ENCODE data around the gene PRPSAP1. TPM values are rescaled to one million over a fixed set of nuclear protein-coding genes. Genes with fewer than 3 reads are reported as not detected.
"Not testable (repeated sequence)": the region's sequence is repeated elsewhere in the genome, so short reads cannot be mapped to it uniquely, and the experiment has no call there.

Gene PRPSAP1
- total RNA-seq, 1 experiment from 2014 or later, result 25.9 TPM

DNA sequence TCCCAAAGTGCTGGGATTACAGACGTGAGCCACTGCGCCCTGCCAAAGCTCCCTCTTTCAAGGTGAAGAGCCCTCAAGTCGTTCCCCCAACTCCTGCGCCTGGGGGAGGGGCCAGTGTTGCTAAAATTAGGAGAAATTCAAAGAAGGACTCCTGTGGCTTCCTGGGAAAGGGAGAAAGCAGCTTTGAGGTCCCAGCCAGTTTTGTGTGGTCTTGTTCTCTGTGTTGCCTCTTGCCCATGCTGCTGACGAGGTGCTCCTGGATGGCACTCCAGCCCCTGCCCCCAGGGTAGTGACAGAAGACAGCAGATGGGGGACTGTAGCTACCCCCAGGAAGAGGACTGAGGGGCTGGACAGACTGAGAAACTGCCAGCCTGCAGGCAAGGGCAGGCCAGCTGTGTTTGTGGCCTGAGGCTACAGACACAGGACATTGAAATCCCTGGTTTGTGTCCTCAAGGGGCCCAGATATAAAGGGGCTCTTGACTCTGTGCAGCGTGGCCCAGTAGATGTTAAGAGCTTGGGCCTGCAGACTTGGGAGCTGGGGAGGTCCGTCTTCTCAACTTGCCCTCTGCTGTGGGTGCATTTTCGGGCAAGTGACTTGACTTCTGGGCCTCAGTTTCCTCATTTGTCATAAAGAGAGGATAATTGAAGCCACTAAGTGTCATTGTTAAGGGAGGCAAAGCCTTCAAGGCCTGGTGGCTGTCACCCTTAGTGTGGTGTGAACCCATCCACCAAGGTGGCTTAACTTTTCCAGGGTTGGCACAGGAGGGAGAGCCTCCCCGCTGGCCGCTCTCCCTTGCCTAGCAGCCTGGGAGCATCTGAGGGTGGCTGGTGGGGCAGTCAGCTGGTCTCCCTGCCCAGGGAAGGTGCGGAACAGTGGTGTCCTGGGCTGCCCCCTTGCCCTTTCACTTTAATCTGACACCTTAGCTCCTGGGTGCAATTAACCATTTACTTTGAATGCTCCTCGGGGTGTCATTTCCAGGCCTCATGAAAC, 84.4 kb downstream of the PRPSAP1 start:
- ChIA-PET POLR2A (interaction anchor here (0.6 to 1.4 kb wide), 2 partner anchors 64 to 167 kb away, joined by 3 to 4 read pairs; no protein-coding TSS in a partner anchor), CTCF (interaction anchor here (0.6 to 6.0 kb wide), 5 partner anchors 10 to 148 kb away, joined by 3 to 51 read pairs (median 3); no protein-coding TSS in a partner anchor)
- BruUV-seq (replicated peaks), result no TSS peak

DNA sequence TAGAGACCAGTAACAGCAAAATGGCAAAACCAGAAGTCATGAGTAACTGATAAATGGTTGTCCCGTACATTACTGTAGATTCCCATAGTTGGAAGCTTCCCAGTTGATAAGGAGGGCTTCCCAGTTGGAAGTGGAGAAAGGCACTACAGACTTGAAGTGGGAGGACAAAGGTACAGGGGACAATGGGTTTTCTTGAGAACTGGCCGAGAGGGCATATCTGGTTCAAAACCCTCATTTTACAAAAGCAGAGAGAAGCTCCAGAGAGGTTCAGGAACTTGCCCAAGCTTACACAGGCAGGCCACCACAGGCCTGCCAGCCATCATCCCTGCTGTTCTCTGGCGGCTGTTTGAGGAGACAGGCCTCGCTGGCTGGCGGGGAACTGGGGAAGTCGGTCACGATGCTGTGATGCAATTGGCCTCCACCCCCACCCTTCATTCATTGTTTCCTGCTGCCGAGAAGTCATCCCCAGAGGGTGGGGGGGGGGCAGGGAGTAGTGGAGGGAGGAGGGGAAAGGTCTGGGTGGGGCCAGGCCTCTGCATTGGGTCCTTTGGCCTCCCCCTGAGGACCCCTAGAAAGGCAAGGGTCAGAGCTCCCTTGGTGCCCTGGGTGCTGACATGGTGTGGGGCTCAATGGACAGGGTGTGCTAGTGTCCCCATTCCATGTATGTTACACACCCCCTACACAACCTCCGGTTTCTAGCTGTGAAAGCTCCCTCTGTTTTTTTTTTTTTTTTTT, 85.5 kb downstream of the PRPSAP1 start:
- DNase-seq (ENCODE audit: unreplicated experiment), result peak; percentile 88
- Mint-ChIP-seq H3K27ac (ENCODE audit: low read depth, unreplicated experiment) (peak overlapping the region; percentile 90), H3K36me3 (ENCODE audit: insufficient read depth, unreplicated experiment) (peaks cover 43% of the 10 kb centered on the region), H3K4me3 (ENCODE audit: unreplicated experiment) (peak overlapping the region; percentile 58), H3K9me3 (ENCODE audit: unreplicated experiment) (no peaks in the 10 kb centered on the region), H3K4me1 (ENCODE audit: insufficient read depth, unreplicated experiment) (peaks cover 7% of the 10 kb centered on the region), H3K27me3 (ENCODE audit: insufficient read depth, unreplicated experiment) (no peaks in the 10 kb centered on the region)
- intact Hi-C loops (cut with micrococcal nuclease), result loop anchor here (2.0 kb wide), 1 partner anchor 19 kb away; no protein-coding TSS in a partner anchor
- ChIA-PET POLR2A (interaction anchor here (0.6 to 4.2 kb wide), 8 partner anchors 63 to 539 kb away, joined by 3 to 21 read pairs (median 4); partner anchors contain the start of genes EVPL, EXOC7 and PRPSAP1), CTCF (interaction anchor here (0.6 to 6.0 kb wide), 7 partner anchors 11 to 262 kb away, joined by 3 to 51 read pairs (median 3); no protein-coding TSS in a partner anchor)
- TSS peak; percentile 89 for BruUV-seq (replicated peaks)
- TF ChIP-seq, protein P1, sequence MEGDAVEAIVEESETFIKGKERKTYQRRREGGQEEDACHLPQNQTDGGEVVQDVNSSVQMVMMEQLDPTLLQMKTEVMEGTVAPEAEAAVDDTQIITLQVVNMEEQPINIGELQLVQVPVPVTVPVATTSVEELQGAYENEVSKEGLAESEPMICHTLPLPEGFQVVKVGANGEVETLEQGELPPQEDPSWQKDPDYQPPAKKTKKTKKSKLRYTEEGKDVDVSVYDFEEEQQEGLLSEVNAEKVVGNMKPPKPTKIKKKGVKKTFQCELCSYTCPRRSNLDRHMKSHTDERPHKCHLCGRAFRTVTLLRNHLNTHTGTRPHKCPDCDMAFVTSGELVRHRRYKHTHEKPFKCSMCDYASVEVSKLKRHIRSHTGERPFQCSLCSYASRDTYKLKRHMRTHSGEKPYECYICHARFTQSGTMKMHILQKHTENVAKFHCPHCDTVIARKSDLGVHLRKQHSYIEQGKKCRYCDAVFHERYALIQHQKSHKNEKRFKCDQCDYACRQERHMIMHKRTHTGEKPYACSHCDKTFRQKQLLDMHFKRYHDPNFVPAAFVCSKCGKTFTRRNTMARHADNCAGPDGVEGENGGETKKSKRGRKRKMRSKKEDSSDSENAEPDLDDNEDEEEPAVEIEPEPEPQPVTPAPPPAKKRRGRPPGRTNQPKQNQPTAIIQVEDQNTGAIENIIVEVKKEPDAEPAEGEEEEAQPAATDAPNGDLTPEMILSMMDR (IDR thresholded peaks at IDR 0.05; ENCODE audit: unreplicated experiment), result no peak

More for the DNA sequence above, 84.4 kb downstream of the PRPSAP1 start:
- TF ChIP-seq, protein P1 (IDR thresholded peaks at IDR 0.05; ENCODE audit: unreplicated experiment), result no peak
- intact Hi-C loops (cut with micrococcal nuclease), result loop anchor here (2.0 kb wide), 1 partner anchor 20 kb away; no protein-coding TSS in a partner anchor
- Mint-ChIP-seq H3K27me3 (ENCODE audit: insufficient read depth, unreplicated experiment) (no peaks in the 10 kb centered on the region), H3K27ac (ENCODE audit: low read depth, unreplicated experiment) (peak overlapping the region; percentile 90), H3K4me1 (ENCODE audit: insufficient read depth, unreplicated experiment) (peaks cover 7% of the 10 kb centered on the region), H3K36me3 (ENCODE audit: insufficient read depth, unreplicated experiment) (peaks cover 43% of the 10 kb centered on the region), H3K9me3 (ENCODE audit: unreplicated experiment) (no peaks in the 10 kb centered on the region), H3K4me3 (ENCODE audit: unreplicated experiment) (no peak overlapping the region)
- no peak for DNase-seq (ENCODE audit: unreplicated experiment)

DNA sequence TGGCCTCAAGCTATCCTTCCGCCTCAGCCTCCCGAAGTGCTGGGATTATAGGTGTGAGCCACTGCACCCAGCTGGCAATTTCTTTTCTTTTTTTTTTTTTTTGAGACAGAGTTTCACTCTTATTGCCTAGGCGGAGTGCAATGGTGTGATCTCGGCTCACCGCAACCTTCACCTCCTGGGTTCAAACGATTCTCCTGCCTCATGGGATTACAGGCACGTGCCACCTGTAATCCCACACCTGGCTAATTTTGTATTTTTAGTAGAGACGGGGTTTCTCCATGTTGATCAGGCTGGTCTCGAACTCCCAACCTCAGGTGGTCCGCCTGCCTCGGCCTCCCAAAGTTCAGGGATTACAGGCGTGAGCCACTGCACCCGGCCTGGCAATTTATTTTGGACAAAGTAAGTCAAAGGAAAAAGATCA, 86.1 kb downstream of the PRPSAP1 start:
- not testable (repeated sequence) for H3K9me3 Mint-ChIP-seq (ENCODE audit: unreplicated experiment); H3K4me1 Mint-ChIP-seq (ENCODE audit: insufficient read depth, unreplicated experiment); DNase-seq (ENCODE audit: unreplicated experiment); BruUV-seq (replicated peaks); H3K27me3 Mint-ChIP-seq (ENCODE audit: insufficient read depth, unreplicated experiment)
- Mint-ChIP-seq H3K36me3 (ENCODE audit: insufficient read depth, unreplicated experiment) (peaks cover 41% of the 10 kb centered on the region), H3K27ac (ENCODE audit: low read depth, unreplicated experiment) (peak overlapping the region; percentile 90), H3K4me3 (ENCODE audit: unreplicated experiment) (peak overlapping the region; percentile 58)
- CTCF ChIA-PET, result interaction anchor here (0.6 to 6.0 kb wide), 6 partner anchors 11 to 1521 kb away, joined by 3 to 51 read pairs (median 3); no protein-coding TSS in a partner anchor
- POLR2A ChIA-PET, result interaction anchor here (0.6 to 4.2 kb wide), 8 partner anchors 8 to 538 kb away, joined by 3 to 21 read pairs (median 5); partner anchors contain the start of genes EVPL, EXOC7 and PRPSAP1
- intact Hi-C loops (cut with micrococcal nuclease), result loop anchor here (2.0 kb wide), 1 partner anchor 19 kb away; no protein-coding TSS in a partner anchor

DNA sequence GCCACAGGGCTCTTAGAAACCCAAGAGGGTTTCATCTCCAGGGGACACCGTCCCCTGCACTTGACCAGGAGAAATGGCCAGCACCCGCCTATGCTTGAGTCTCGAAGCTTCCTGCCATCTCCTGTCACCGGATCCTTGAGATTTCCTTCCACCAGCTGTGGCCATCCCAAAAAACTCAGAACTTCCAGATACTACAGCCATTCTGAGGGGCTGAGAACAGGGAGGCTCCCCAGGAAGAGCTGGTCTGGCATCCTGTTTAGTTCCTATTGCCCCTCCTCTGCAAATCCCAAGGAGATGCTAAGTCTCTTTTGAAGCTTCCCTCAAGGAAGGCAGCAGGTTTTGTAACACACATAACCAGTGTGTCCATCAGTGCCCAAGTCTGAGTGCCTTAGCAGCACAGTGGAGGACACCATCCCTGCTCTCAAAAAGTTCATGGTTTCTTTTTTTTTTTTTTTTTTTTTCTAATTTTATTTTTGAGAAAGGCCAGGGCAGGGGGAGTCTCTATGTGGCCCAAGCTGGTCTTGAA, 86.6 kb downstream of the PRPSAP1 start:
- H3K9me3 Mint-ChIP-seq (ENCODE audit: unreplicated experiment), result no peaks in the 10 kb centered on the region
- H3K4me3 Mint-ChIP-seq (ENCODE audit: unreplicated experiment), result peak overlapping the region; percentile 76
- intact Hi-C loops (cut with micrococcal nuclease), result no loop called here
- CTCF ChIA-PET, result interaction anchor here (0.6 to 6.0 kb wide), 8 partner anchors 10 to 1520 kb away, joined by 3 to 51 read pairs (median 3); partner anchors contain the start of gene SLC25A19
- DNase-seq (ENCODE audit: unreplicated experiment), result no peak
- BruUV-seq (replicated peaks), result no TSS peak
- H3K4me1 Mint-ChIP-seq (ENCODE audit: insufficient read depth, unreplicated experiment), result peaks cover 7% of the 10 kb centered on the region
- TF ChIP-seq, protein P1 (IDR thresholded peaks at IDR 0.05; ENCODE audit: unreplicated experiment), result no peak
- POLR2A ChIA-PET, result interaction anchor here (0.7 to 4.2 kb wide), 12 partner anchors 8 to 422 kb away, joined by 3 to 21 read pairs (median 4); partner anchors contain the start of genes EXOC7, PRPSAP1 and SRP68
- H3K27me3 Mint-ChIP-seq (ENCODE audit: insufficient read depth, unreplicated experiment), result no peaks in the 10 kb centered on the region
- H3K27ac Mint-ChIP-seq (ENCODE audit: low read depth, unreplicated experiment), result peak overlapping the region; percentile 90
- peaks cover 39% of the 10 kb centered on the region for H3K36me3 Mint-ChIP-seq (ENCODE audit: insufficient read depth, unreplicated experiment)

All from MCF 10A (cell line).